Transverse colon (tissue), 4 donors: ENCODE measurements around the gene SYS1. TPM values are rescaled to one million over a fixed set of nuclear protein-coding genes. Genes with fewer than 3 reads are reported as not detected.

ENCODE experiments used
- DNase-seq: peaks from one replicate; pipeline ENCODE4 v3.0.0-alpha.2; 2019
- H3K27ac ChIP-seq, 4 donors: fragments of 200-600 bp; sonication (generic); 2 replicates each; pipeline ENCODE4 v1.5.1; 2016 to 2018; ENCODE audit warnings: inconsistent platforms in 4 of 4
- H3K27me3 ChIP-seq: fragments of 200-600 bp; sonication (generic); 2 replicates; pipeline ENCODE4 v1.5.1; 2017; ENCODE audit warnings: inconsistent platforms
- H3K36me3 ChIP-seq, 4 donors: fragments of 200-600 bp; sonication (generic); 2 replicates each; pipeline ENCODE4 v1.5.1; 2017 to 2019; ENCODE audit warnings: inconsistent platforms in 4 of 4
- H3K4me1 ChIP-seq, 4 donors: fragments of 200-600 bp; sonication (generic); 2 replicates each; pipeline ENCODE4 v1.5.1; 2017 to 2020; ENCODE audit warnings: inconsistent platforms in 4 of 4
- H3K4me3 ChIP-seq, 4 donors: fragments of 200-600 bp; sonication (generic); 1 replicate in 1 of 4; 2 replicates in 3 of 4; pipeline versions ENCODE4 v1.5.1 to v1.6.1; 2017 to 2019; ENCODE audit warnings: inconsistent platforms in 4 of 4
- H3K9me3 ChIP-seq, 2 donors: fragments of 200-600 bp; sonication (generic); 2 replicates each; pipeline ENCODE4 v1.5.1; 2017 to 2019; ENCODE audit warnings: inconsistent platforms in 2 of 2
- EP300 ChIP-seq: sonication (generic); formaldehyde crosslinking; IDR thresholded peaks from one replicate; pipeline ENCODE4 v1.6.1; 2017; ENCODE audit warnings: antibody characterized with exemption, low read depth
- POLR2A ChIP-seq: fragments of 450-650 bp; IDR thresholded peaks from one replicate; pipeline ENCODE4 v1.6.1; 2016; ENCODE audit warnings: antibody characterized with exemption, mild to moderate bottlenecking, moderate library complexity
- POLR2AphosphoS5 ChIP-seq, 3 donors: sonication (generic); formaldehyde crosslinking; IDR thresholded peaks; one replicate each; pipeline ENCODE4 v1.6.1; 2016; ENCODE audit warnings: antibody characterized with exemption in 3 of 3
- WGBS, 2 donors: methylation state at CpG; one replicate each; pipeline ENCODE4 v1.1.5; 2018; ENCODE audit warnings: low coverage in 1 of 2; 5-methylcytosine and 5-hydroxymethylcytosine counted together
- in situ Hi-C, 4 donors: fragments of 200-750 bp; cut with MboI; loops; one replicate each; pipeline versions ENCODE4 v1.15.0 to v1.15.1; 2017; ENCODE audit warnings: low sequenced_read_pairs in 3 of 4, low pct_ligation_motif_present in 1 of 4, low pct_unique_long_range_greater_than_20kb in 1 of 4
- intact Hi-C: fragments of 100-400 bp; cut with DNase I; formaldehyde crosslinking; loops from one replicate; pipeline ENCODE4 v1.15.1; 2023; ENCODE audit warnings: low total_unique reads
- total RNA-seq, 4 donors: library from RNA; depleted of rRNA; stranded (reverse); fragments of >200 nt; gene quantifications; one replicate each; pipeline ENCODE4 v1.1.0, GENCODE V29; 2016
- TF ChIP-seq, protein P1 (sequence below), 5 experiments: fragments of 200-600 bp in 3 of 5; fragments of 450-650 bp in 2 of 5; sonication (generic) in 3 of 5; IDR thresholded peaks; 1 replicate in 2 of 5; 2 replicates in 3 of 5; pipeline ENCODE4 v1.5.1; 2016 to 2017; ENCODE audit warnings: antibody characterized with exemption in 5 of 5, inconsistent platforms in 3 of 5, mild to moderate bottlenecking in 2 of 5, moderate library complexity in 1 of 5

The SYS1 gene
- 10 to 100 TPM in 3 of 4 donors, 1 to 10 TPM in 1; 5.6 to 64.7 (median 38.4) TPM for total RNA-seq

DNA sequence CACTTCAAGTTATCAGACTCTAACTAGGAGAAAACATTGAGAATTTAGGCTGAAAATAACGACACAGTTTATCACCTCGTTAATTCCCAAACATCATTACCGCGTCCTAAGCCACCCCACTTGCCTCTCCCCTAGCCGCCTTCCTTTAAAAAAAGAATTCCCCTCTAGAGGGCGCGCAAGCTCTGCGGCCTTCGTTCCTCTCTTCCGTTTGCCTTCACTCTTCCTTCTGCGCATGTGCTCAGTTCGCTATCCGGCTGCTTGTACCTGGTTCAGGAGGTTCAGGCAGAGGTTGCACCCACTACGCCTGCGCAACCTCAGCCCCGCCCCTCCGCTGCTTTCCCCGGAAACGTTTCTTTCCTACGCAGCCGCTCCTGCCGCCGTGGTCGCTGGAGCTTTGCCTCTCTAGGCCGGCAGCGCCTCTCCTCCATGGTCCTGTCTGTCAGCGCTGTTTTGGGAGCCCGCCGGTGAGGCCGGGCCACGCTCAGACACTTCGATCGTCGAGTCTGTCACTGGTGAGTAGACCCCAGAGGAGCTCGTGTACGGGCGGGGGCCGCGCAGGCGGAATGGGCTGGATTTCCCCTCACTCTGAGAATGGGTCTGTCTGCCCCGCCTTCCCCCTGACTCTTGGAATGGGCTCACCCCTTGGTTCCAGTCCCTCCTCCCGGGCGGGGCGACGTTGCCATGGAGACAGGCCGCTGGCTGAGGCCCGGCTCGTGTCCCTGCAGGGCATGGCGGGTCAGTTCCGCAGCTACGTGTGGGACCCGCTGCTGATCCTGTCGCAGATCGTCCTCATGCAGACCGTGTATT lies at the start of gene SYS1:
TSS of gene SYS1 (plus strand) at position 353 of the 807 bp plus-strand sequence. CDS start at position 729, 376 bp downstream.
- H3K4me3 ChIP-seq: peak within 1 kb of the TSS; percentile 44 to 83 (median 67)
- DNase-seq: peak; percentile 99
- in situ Hi-C loops (no loop called here), intact Hi-C loops (no loop called here)
- TF ChIP-seq POLR2AphosphoS5 (IDR thresholded peaks at IDR 0.05): peak; percentile 90 to 98 (median 97)
- TF ChIP-seq EP300: no peak
- TF ChIP-seq, protein P1, sequence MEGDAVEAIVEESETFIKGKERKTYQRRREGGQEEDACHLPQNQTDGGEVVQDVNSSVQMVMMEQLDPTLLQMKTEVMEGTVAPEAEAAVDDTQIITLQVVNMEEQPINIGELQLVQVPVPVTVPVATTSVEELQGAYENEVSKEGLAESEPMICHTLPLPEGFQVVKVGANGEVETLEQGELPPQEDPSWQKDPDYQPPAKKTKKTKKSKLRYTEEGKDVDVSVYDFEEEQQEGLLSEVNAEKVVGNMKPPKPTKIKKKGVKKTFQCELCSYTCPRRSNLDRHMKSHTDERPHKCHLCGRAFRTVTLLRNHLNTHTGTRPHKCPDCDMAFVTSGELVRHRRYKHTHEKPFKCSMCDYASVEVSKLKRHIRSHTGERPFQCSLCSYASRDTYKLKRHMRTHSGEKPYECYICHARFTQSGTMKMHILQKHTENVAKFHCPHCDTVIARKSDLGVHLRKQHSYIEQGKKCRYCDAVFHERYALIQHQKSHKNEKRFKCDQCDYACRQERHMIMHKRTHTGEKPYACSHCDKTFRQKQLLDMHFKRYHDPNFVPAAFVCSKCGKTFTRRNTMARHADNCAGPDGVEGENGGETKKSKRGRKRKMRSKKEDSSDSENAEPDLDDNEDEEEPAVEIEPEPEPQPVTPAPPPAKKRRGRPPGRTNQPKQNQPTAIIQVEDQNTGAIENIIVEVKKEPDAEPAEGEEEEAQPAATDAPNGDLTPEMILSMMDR (IDR thresholded peaks at IDR 0.05): peak; percentile 88 to 98 (median 94)
- TF ChIP-seq POLR2A: peak; percentile 96
- H3K36me3 ChIP-seq: peaks cover 0 to 25% (median 8%) of the 10 kb centered on the region in 4 donors
- WGBS, 2 donors: 0 to 1% methylated on average over 7 to 49 of the region's 55 CpGs
- no peaks in the 10 kb centered on the region for H3K9me3 ChIP-seq
- peak within 1 kb of the TSS; percentile 92 to 97 (median 95) for H3K27ac ChIP-seq
- peaks cover 28 to 71% (median 46%) of the 10 kb centered on the region in 4 donors for H3K4me1 ChIP-seq
- no peaks in the 10 kb centered on the region for H3K27me3 ChIP-seq

DNA sequence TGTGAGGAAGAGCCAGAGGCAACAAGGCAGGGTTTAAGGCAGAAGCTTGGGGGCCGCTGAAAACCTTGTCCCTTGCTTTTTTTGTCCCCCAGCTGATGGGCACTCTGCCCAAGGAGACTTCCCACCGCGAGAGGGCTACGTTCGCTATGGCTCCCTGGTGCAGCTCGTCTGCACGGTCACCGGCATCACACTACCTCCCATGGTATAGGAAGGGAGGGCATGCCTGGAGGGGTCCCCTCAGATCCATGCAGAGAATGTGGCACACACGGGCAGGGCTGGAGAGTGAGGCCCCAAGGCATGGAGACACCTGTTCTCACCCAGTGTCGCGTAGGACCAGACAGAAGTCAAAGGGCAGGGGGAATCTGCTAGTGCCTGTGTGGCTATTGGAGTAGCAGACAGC lies 49.0 kb upstream of the SYS1 start:
- peaks cover 58% of the 10 kb centered on the region for H3K27me3 ChIP-seq
- TF ChIP-seq, protein P1 (IDR thresholded peaks at IDR 0.05): no peak
- no peak for TF ChIP-seq POLR2AphosphoS5 (IDR thresholded peaks at IDR 0.05)
- no peak for TF ChIP-seq EP300
- no peak for TF ChIP-seq POLR2A
- H3K4me3 ChIP-seq: no peak overlapping the region
- intact Hi-C loops (no loop called here), in situ Hi-C loops (loop anchor here in 3 of 4 donors (10.0 to 25.0 kb wide), 4 partner anchors 123 to 461 kb away; no protein-coding TSS in a partner anchor)
- peaks cover 0 to 7% (median 4%) of the 10 kb centered on the region in 4 donors for H3K4me1 ChIP-seq
- no peak for DNase-seq
- H3K9me3 ChIP-seq: no peaks in the 10 kb centered on the region
- no peaks in the 10 kb centered on the region for H3K36me3 ChIP-seq
- no peak overlapping the region for H3K27ac ChIP-seq
- WGBS, 2 donors: 80 to 82% methylated on average over 2 to 11 of the region's 11 CpGs

DNA sequence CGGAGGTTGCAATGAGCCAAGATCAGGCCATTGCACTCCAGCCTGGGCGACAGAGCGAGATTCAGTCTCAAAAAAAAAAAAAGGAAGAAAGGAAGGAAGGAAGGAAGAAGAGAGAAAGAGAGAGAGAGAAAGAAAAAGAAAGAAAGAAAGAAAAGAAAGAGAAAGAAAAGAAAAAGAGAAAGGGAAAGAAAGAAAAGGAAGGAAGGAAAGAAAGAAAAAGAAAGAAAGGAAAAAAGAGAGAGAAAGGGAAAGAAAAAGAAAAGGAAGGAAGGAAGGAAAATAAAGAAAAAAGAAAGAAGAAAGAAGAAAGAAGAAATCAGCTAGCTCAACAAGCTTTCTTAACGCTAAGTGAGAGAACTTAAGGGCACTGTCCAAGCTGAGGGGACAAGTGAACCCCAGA lies 47.3 kb upstream of the SYS1 start:
- H3K27me3 ChIP-seq: peaks cover 58% of the 10 kb centered on the region
- in situ Hi-C loops (loop anchor here (5.0 to 25.0 kb wide), 5 partner anchors 122 to 459 kb away; no protein-coding TSS in a partner anchor), intact Hi-C loops (loop anchor here (5.0 kb wide), 3 partner anchors 57 to 457 kb away; no protein-coding TSS in a partner anchor)

More for the DNA sequence above, 47.3 kb upstream of the SYS1 start:
- Histone ChIP-seq H3K4me1 (peaks cover 0 to 18% (median 8%) of the 10 kb centered on the region in 4 donors), H3K36me3 (no peaks in the 10 kb centered on the region), H3K27ac (no peak overlapping the region), H3K9me3 (no peaks in the 10 kb centered on the region), H3K4me3 (no peak overlapping the region)
- WGBS, 2 donors: 92 to 94% methylated on average over 4 of the region's 4 CpGs
- TF ChIP-seq EP300 (no peak), POLR2AphosphoS5 (IDR thresholded peaks at IDR 0.05) (no peak), POLR2A (no peak)
- TF ChIP-seq, protein P1 (IDR thresholded peaks at IDR 0.05): no peak
- no peak for DNase-seq
